Stimulated activated CD8-positive, alpha-beta memory T cell treated with anti-CD3 and anti-CD28 coated beads, Interleukin-12 subunit alpha, Interleukin-12 subunit beta, amount 100 ng/mL, for 1 hour (primary cell): Measurements from ENCODE around the gene SDHA.
"Not testable (repeated sequence)": the region's sequence is repeated elsewhere in the genome, so short reads cannot be mapped to it uniquely, and the experiment has no call there.

Experiments
- DNase-seq: peaks from one replicate; pipeline ENCODE4 v3.0.0-alpha.2; 2020; ENCODE audit warnings: low read depth

Gene SDHA

DNA sequence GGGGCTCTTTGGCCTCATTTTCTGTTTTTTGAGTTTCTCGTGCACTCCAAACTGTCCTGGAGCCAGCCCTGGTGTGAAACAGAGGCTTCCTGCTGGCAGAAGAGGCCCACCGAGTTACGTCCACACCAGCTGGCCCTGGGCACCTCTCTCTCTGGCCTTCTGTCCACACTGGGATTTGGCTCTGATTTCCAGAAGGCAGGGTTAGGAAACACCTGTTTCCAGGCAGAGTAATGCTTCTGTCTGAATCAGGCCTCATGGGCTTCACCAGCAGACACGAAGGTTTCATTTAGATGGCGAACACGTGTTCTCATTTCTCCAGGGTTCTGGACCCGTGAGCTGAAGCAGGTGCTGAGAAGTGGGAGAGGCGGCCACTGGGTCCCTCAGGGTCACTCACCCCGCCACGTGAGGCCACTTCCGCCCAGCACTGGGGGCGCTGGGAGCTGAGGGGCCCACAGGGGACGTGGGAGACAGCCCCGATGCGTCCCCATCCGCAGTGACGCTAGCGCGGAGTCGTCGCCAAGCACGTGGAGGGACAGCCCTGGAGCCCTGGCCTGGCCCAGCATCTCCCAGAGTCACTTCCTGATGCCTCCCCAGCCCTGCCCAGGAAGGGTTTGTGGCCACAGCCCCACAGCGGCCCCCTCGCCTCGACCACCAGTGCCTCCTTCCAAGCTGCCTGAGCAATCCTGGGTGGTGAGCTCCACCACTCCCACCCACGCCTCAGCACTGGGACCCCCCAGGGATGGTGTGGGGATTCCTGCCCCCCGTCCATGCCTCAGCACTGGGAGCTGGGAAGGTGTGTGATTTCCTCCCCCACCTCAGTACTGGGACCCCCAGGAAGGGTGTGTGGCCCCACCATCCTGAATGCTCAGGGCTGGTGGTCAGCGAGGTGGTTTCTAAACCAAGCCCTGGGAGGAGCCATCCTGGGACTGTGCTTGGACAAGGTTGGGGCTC, 31.8 kb upstream of the SDHA start:
- no peak for DNase-seq

DNA sequence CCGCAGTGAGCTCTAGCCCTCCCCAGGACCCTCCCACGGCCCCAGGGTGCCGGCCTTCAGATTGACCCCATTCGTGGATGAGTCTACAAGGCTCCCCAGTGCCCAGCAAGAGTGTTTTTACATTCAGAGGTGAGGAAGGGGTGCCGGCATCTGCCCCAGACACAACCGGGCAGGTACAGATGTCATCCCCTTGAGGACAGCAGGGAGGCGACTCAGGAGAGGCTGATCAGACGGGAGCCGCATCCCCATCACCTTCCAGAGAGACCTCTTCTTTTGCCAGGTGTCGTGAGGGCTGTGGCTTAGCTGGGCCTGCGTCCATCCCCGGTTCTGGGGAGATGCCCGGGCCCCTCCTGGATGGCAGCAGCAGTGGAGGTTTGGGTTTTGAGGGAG, 31.1 kb upstream of the SDHA start:
- DNase-seq: no peak

DNA sequence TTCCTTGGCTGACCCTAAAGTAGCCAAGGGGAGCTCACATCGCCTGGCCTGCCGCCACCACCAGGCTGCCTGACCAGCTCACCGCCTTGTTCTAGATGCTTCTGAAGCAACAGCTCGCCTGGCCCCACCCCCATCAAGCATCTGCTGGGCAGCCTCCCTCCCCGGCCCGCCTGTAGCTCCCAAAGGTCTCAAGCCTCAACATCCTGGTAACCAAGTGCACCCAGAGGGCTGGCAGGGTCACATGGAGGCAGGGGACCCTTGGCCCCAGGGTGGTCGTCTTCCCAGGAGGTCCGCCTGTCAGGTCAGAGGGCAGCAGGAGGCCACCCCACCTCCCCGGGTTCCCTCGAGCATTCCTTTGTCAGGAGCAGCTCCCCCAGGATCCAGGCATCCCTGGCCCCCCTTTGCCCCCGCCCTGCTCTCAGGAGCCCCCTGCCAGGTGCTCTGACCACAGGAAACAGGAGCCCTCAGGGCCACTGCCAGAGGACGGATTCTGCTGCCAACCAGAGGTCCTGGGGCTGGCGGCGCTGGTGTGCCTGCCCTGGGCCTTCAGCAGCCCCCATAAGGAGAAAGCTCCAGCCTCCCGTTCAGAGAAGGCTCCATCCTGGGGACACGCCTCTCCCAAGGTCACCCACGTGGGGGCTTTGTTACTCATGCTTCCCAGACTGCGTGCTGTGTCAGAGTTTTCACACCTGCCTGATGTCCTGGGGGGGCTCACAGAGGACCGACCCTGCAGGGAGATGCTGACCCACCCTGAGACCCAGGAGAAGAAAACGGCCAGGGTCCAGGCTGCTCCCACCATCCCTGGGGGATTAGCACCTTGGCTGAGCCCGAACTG, 30.3 kb upstream of the SDHA start:
- no peak for DNase-seq

DNA sequence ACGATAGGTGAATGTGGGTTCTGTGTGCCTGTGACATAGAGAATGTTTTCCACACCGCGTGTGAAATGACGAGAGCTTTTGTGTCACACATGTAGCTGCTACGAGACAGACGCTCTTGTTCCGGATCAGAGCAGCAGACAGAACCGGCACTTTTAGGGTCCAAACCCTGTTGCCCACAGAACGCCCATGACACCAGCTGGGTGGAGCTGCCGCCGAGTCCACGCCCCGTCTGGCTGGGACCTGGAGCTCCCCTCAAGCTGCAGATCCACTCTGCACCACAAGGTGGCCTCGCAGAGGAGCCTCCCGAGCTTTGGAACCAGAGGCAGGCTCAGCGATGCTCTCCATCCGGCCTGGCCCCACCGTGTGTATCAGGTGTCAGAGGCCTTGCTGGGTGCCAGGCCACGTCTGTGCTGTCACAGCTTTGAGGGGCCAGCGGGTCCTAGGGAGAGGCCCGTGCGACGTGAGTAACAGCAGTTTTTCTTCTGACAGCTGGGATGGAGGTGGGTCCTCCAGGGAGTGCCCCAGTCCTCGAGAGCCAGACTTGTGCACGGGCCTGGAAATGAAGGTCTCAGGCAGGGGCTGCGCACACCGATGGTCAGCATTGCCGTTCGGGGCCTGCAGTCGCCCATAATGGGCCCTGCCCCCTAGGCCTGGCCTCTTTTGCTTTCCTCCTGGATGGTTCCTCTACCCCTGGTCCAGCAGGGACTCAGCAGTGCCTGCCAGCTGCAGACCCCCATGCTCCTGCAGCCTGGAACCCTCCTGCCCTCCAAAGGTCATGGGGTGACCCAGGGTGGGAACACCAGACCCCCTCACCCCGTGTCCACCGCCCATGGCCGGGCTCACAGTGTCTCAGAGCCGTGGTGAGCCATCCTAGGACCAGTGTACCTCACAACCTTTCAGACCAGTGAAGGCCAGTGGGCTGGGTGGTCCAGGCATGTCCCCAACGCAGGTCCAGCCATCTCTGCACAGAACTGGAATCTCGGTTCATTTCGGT, 29.3 kb upstream of the SDHA start:
- peak; percentile 75 for DNase-seq

DNA sequence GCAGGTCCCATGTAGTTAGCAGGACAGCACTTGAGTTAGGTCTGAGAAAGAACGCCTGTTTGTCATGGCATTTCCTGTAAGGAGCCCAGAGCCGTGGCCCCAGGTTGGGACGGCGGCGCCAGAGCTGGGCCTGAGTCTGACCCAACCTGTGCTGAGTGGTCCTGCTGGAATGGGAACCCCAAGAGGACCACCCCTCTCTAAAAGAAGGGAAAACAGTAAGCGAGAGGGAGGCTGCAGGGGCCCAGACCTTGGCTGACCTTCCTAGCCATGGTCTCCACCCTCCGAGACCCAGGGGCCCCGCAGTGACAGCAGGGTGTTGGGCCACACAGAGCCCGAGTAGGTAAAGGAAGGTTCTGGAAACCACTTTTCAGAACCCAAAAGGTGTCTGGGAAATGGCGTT, 28.6 kb upstream of the SDHA start:
- no peak for DNase-seq

DNA sequence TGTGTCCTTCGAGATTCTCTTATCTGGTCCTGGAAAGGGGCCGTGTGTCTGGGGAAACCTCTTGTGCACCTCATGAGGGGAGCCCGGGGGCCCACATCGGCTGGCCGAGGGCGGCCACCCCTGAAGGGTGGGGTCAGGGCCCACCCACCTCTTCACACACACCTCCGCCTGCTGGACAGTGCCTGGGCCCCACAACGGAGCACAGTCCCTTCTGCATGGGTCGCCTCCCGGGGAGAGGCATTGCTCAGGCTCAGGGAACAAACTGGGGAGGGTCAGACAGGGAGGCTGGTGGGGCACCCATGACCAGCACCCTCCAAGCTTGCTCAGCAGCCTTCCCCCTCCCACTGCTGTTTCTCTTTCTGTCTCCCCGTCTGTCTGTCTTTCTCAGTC, 28.1 kb upstream of the SDHA start:
- no peak for DNase-seq

DNA sequence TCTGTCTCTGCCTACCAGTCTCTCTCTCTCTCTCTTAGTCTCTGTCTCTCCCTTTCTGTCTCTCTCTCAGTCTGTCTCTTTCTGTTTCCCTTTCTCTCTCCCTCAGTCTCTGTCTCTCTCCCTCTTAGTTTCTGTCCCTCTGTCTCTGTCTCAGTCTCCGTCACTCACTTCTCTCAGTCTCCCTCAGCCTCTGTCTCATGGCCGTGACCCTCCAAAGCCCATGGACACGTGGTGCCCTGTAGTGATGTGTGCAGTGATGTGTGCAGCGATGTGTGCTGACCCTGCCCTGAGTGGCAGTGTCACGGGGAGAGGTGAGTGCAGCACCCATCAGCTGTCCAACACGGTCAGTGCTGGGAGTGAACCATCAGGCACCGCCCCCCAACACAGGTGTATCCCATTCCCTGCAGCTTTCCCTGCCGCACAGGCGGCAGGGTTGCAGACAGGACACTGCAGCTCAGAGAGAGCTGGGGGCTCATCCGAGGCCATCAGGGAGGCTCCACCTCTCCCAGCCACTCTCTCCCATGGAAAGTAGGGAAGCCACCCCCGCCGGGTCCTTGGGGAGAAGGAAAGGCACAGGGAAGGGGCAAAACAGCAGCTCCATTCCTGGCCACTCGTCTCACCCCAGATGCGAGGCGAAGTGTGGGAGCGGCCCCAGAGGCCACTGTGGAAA, 27.6 kb upstream of the SDHA start:
- no peak for DNase-seq

DNA sequence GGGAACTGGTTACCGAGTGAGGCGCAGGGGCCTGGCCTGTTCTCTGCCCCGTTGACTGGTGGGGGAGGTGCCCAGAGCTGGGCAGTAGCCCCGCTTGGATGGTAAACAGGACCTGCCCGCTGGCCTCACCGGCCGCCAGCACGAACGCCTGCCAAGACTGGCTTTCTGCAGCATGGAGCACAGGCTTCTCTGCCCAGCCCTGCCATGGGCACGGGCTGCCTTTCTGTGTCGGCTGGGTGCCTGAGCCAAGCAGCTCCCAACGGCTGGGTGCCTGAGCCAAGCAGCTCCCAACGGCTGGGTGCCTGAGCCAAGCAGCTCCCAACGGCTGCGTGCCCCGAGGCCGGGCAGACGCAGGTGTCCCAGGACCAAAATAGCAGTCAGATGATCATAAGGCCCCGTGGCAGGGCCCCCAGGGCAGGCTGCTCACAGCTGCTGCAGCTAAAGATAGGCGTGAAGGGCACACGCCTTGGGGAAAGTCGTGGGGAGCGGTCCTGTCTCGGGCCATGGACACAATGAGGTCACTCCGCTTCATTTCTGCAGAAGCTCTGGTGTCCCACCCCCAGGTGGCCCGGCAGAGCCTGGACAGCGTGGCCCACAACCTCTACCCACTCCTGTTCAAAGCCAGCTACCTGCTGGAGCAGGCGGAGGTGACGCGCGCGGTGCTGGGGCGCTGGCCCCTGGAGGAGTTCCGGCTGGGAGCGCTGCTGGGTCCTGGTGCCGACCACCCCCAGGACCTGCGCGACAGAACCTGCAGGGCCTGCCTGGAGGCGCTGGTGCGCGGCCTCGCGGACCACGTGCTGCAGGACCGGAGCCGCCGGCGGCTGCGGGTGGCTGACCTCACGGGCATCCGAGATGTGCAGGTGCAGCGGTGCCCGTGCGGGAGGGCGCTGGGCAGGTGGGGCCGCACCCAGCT, 26.8 kb upstream of the SDHA start, which contains the start of gene LRRC14B:
Gene LRRC14B, plus strand, starts transcription at position 460 of the 913 bp plus-strand sequence. Its CDS starts 44 bp downstream, at position 504.
- no peak for DNase-seq

DNA sequence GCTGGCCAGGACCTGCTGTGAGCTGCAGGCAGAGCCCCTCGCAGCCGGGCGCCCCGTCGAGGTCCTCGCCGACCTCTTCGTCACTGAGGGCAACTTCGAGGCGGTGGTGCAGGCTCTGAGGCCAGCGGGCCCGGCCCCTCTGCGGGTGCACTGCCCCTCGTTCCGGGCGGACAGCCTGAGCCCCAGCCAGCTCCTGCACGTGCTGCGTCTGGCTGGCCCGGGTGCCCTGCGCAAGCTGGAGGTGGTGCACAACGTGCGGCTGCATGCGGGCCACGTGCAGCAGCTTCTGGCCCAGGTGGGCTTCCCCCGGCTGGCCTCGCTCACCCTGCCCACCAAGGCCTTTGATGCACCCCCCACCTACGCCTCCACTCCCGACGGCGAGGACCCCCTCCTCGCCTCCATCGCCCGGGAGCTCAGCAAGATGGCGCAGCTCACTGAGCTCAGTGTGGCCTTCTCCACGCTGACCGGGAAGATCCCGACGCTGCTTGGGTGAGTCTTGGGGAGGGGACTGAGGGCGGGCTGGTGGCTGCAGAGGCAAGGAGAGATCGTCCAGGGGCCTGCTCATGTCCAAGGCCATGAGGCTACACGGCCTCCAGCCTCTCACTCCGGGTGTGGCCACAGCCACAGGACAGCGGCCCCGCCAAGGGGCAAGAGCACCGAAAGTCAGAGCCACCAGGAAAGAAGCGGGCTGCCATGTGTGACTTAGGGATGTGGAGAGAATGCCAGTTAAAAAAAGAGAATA, 26.0 kb upstream of the SDHA start:
- no peak for DNase-seq

DNA sequence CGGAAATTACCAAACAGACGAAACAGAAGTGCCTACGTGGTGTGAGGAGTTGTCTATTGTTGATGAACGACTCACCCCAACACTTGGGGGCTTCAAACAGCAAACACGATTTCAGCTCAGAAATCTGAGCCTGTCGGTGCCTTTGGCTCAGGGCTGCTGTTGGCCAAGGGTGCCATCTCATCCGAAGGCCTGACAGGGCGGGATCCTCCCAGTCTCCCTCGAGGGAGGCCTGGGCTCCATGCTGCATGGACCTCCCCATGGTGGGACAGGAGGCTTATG, 25.5 kb upstream of the SDHA start:
- DNase-seq: no peak

DNA sequence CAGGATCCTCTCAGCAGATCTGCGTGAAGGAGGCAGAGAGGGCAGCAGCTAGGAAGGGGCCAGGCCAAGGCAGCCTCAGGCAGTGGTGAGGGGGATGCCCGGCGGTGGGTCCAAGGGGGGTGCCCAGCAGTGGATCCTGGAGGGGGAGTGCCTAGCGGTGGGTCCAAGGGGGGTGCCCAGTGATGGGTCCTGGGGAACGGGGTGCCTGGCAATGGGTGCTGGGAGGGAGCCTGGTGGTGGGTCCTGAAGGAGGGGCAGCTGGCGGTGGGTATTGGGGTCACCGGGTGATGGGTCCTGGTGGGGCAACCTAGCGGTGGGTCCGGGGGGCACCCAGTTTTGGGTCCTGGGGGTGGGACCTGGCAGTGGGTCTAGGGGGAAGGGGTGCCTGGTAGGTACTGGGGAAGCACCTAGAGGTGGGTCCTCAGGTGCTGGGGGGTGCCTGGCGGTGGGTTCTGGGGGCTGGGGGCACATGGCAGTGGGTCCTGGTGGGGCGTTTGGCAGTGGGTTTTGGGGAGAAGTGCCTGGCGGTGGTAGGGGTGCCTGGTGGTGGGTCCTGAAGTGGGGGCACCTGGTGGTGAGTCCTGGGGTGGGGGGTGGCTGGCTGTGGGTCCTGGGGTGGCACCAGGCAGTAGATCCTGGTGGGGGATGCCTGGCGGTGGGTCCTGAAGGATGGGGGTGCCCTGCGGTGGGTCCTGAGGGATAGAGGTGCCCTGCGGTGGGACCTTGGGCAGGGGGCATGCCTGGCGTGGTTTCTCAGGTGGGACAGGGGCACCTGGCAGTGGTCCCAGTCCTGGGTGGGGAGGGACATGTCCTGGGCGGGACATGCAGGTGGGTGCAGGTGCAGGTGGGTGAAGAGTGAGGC, 24.9 kb upstream of the SDHA start:
- DNase-seq: no peak

DNA sequence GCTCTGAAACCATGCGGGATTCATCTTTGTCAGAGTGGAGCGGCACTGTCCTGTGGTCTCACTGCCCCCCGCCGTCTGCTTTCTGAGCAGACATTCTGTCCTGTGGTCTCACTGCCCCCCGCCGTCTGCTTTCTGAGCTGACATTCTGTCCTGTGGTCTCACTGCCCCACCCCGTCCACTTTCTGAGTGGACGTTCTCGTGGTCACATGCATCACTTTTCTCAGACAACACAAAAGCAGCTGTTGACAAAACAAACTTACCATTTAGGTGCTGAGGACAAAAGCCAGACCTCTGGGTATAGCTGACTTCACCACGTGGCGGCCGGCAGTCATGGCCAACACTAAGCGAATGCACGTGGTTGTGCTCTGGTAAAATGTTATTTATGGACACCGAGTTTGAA, 24.0 kb upstream of the SDHA start:
- DNase-seq: no peak

DNA sequence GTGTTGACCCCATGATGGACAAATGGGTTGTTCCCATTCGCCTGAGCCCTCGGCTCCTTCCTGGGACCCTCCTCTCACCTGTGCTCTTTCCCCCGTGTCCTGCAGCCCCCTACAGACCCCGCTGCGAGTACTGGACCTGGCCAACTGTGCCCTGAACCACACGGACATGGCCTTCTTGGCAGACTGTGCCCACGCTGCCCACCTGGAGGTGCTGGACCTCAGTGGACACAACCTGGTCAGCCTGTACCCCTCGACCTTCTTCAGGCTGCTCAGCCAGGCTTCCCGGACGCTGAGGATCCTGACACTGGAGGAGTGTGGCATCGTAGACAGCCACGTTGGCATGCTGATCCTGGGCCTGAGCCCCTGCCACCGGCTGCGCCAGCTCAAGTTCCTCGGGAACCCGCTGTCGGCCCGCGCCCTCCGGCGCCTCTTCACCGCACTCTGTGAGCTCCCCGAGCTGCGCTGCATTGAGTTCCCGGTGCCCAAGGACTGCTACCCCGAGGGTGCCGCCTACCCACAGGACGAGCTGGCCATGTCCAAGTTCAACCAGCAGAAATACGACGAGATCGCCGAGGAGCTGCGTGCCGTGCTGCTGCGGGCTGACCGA, 23.4 kb upstream of the SDHA start:
- no peak for DNase-seq

DNA sequence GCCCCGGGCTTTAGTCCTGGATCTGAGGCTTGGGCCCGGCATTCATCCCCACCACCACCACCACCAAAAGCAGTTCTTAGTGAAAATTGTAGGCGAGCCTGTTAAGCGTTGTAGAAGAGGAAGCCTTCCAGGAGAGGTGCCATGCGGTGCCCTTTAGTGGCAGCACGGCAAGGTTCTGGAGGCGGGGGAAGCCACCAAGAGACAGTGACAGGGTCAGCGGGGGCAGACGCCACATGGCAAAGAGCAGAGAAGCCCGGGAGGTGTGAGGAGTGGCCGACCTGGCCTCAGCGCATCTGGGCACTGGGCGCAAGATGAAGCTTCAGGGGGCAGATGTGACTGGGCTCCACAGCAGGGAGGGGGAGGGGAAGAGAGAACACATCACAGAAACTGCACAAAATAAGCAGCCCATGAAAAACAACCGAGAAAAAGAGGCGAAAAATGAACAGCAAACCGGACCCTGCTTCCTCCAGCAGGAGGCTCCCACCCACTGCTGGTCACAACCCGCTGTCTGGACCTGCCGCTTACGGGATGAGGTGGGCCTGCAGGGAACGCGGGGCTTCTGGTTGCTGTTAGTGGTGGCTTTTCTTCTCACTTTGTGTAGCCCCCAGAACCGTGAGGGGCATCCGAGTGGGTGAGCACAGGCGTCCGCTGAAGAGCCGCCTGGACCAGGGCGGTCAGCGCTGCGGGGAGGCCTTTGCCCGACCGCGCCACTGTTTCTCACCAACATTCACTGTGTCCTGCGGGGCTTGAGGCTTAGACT, 22.5 kb upstream of the SDHA start:
- DNase-seq: no peak

DNA sequence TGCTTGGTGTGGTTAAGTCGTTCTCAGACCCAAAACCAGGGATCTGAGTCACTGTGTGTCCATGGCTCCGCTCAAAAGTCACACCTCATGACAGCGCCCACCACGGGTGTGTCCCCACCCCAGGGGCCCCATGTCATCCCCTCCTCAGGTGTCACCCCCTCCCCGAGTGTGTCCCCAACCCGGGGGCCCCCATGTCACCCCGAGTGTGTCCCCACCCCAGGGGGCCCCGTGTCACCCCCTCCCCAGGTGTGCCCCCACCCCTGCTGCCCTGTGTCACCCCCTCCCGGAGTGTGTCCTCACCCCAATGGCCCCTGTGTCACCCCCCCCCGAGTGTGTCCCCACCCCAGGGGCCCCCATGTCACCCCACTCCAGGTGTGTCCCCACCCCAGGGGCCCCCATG, 21.8 kb upstream of the SDHA start:
- DNase-seq: no peak

DNA sequence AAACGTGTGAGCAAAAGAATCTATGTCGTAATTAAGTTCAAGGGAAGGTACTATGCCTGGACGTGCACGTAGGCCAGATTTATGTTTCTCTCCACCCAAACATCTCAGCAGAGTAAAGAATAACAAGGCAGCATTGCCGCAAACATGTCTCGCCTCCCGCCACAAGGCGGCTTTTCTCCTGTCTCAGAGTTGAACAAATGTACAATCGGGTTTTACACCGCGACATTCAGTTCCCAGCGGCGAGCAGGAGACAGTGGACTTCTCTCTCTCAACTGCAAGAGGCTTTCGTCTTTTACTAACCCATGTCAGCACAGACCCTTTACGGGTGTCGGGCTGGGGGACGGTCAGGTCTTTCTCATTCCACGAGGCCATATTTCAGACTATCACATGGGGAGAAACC, 21.1 kb upstream of the SDHA start:
- not testable (repeated sequence) for DNase-seq

DNA sequence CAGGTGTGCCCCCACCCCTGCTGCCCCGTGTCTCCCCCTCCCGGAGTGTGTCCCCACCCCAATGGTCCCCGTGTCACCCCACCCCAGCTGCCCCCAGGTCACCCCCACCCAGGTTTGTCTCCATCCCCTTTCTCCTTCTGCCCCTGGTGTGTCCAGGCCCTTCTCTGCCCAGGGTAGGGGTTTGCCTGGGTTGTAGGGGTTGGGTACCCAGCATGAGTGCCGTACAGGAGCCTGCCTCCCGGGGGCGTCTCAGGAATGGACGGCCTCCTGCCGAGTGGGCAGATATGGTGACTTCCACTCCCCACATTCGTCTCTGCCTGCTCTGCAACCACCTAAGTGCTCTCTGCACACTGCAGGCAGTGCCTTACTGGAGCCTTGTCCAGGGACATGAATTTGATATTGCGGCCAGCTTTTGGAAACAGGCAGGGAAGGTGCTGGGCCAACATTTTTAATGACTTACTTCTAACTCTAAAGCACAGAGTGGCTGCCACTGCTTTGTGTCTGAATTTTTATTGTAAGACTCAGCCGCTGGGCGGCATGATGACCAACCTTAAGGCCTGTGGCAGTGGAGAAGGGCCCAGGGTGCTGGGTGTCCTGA, 20.1 kb upstream of the SDHA start:
- DNase-seq: no peak
